AG20443 (cell line): ENCODE results near the gene SERPING1.

Source experiments
- DNase-seq: peaks from one replicate; pipeline ENCODE4 v3.0.0; 2012; ENCODE audit warnings: low spot score, mixed read lengths

Gene SERPING1

GRCh38 chr11:57597461-57597915, at the start of gene SERPING1:
Gene SERPING1, plus strand, starts transcription at chr11:57597685. Its CDS starts 586 bp downstream, at chr11:57598271.
- peak; percentile 70 for DNase-seq

- DNase-seq, result no peak
Measured at GRCh38 chr11:57547854-57548377, 49.6 kb upstream of the SERPING1 start.

DNA sequence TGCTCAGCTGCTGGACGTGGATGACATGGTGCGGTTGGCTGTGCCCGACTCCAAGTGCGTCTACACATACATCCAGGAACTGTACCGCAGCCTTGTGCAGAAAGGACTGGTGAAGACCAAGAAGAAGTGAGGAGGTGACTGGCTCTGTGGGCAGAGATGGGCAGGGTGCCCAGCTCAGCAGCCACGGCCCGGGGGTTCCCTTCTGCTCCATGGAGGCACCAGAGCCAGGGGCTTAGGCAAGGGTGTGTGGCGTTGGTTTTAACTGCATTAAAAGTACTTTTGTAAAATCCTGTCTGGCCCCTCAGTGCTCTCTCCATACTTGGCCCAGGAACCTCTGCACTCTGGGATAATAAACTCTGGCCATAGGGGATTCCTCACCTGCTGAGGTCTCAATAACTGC, 47.5 kb upstream of the SERPING1 start:
- DNase-seq, result no peak

DNA sequence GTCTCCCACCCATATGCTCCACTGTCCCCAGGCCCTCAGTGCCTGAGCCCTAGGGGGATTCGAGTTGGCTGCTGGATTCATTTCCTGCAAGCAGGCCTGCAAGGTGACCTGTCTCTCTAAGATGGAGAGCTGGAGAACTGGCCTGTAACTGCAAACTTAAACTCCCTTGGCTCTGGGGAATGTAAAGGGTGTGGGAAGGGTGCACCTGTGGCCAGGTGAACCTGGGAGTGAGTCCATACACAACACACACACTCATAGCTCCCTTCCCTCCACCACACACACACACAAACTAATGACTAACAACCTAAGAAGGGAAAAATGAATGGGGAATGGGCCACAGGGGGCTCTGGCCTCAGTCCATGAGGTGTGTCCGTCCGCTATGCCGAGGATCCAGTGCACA, 45.5 kb upstream of the SERPING1 start:
- no peak for DNase-seq

- DNase-seq, result no peak
Measured at GRCh38 chr11:57552479-57552878, 45.0 kb upstream of the SERPING1 start.

DNA sequence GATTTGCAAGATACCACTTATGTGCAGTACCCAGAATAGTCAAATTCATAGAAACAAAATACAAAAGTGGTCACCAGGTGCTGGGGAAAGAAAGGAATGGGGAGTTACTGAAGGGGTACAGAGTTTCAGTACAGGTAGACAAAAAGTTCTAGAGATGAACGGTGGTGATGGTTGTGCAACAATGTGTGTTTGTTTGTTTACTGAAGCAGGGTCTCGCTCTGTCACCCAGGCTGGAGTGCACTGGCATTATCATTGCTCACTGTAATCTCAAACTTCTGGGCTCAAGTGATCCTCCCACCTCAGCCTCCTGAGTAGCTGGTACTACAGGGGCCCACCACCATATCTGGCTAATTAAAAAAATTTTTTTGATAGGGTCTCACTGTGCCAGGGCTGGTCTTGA, 42.1 kb upstream of the SERPING1 start:
- DNase-seq, result no peak

DNA sequence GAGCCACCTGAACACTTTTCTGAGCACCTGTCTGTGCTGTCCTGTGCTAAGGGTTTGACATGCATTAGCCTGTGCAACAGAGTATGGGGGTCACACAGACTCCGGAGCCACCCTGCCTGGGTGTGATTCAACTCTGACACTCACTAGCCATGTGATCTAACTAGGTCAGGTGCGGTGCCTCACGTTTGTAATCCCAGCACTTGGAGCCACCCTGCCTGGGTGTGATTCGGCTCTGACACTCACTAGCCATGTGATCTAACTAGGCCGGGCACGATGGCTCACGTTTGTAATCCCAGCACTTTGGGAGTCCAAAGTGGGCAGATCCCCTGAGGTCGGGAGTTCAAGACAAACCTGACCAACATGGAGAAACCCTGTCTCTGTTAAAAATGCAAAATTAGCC, 41.4 kb upstream of the SERPING1 start:
- no peak for DNase-seq

GRCh38 chr11:57560146-57560545, 37.3 kb upstream of the SERPING1 start:
- DNase-seq, result no peak

DNA sequence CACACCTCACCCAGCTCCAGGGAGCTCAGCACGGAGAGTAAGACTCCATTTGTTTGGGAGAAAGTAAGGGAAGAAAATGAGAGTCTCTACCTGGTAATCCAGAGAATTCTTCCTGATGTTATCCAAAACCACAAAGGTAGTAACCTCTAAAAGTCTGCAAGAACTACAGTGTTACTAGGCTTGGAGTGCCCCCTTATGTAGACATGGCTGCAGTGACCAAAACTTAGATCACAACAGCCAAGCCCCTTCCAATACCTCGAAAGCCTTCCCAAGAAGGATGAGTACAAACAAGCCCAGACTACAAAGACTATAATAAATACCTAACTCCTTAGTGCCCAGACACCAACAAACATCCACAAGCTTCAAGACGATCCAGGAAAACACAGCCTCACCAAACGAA, 34.9 kb upstream of the SERPING1 start:
- DNase-seq, result no peak

GRCh38 chr11:57566005-57566904, 31.2 kb upstream of the SERPING1 start:
- peak; percentile 56 for DNase-seq

GRCh38 chr11:57566905-57567514, 30.5 kb upstream of the SERPING1 start:
- peak; percentile 20 for DNase-seq

- DNase-seq, result peak; percentile 90
Measured at GRCh38 chr11:57567515-57568329, 29.8 kb upstream of the SERPING1 start, which contains the start of gene UBE2L6. Gene UBE2L6, minus strand, starts transcription at chr11:57567672. Its CDS starts 61 bp downstream, at chr11:57567611.

- DNase-seq, result no peak
Measured at GRCh38 chr11:57568330-57568766, 29.1 kb upstream of the SERPING1 start.

- no peak for DNase-seq
Measured at GRCh38 chr11:57571606-57572005, 25.9 kb upstream of the SERPING1 start.

- no peak for DNase-seq
Measured at GRCh38 chr11:57574061-57574460, 23.4 kb upstream of the SERPING1 start.

GRCh38 chr11:57584341-57584740, 13.1 kb upstream of the SERPING1 start:
- no peak for DNase-seq

DNA sequence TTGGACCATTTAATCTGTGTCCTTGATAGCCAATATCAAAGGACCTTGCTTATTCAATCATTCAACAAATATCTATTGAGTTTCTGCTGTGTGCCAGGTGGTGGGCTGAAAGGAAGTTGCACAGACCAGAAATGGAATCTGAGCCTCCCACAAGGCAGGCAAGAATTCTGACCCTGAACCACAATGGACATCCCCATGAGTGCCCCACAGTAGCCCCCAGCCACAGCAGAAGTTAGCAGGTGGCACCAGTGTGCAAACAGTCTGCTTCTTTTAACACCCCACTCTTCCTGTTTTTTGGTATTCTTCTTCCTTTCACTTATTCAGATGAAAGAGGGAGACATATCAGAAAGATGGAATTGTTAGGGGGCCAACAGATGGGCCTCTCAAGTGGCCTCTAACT, 12.2 kb upstream of the SERPING1 start:
- DNase-seq, result no peak

- no peak for DNase-seq
Measured at GRCh38 chr11:57586711-57587245, 10.7 kb upstream of the SERPING1 start.

GRCh38 chr11:57588046-57588710, 9.3 kb upstream of the SERPING1 start:
- DNase-seq, result no peak

DNA sequence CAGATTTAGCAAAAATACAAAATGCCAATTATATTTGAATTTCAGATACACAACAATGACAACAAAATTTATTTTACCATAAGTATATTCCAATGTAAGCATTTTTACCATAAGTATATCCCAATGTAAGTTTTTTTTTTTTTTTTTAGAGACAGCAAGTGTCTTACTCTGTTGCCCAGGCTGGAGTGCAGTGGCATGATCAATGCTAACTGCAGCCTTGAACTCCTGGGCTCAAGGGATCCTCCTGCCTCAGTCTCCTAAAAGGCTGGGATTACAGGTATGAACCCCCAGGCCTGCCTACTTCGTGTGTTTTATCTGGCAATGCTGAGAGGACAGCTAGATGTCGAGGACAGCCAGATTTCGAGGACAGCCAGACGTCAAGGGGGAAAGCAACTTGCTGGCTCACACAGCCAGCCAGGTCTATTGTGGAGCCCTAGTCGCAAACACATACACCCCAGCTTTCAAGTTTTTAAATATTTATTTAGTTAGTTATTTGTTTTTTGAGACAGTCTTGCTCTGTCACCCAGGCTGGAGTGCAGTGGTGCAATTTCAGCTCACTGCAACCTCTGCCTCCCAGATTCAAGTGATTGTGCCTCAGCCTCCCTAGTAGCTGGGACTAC, 1.1 kb upstream of the SERPING1 start:
- DNase-seq, result no peak
